Activated naive CD4-positive, alpha-beta T cell treated with Interleukin-2 at 50 U/mL for 16 hours (primary cell): ENCODE measurements around the gene RPL34.

Source experiments
- DNase-seq: peaks from one replicate; pipeline ENCODE4 v3.0.0-alpha.2; 2020

Gene RPL34

DNA sequence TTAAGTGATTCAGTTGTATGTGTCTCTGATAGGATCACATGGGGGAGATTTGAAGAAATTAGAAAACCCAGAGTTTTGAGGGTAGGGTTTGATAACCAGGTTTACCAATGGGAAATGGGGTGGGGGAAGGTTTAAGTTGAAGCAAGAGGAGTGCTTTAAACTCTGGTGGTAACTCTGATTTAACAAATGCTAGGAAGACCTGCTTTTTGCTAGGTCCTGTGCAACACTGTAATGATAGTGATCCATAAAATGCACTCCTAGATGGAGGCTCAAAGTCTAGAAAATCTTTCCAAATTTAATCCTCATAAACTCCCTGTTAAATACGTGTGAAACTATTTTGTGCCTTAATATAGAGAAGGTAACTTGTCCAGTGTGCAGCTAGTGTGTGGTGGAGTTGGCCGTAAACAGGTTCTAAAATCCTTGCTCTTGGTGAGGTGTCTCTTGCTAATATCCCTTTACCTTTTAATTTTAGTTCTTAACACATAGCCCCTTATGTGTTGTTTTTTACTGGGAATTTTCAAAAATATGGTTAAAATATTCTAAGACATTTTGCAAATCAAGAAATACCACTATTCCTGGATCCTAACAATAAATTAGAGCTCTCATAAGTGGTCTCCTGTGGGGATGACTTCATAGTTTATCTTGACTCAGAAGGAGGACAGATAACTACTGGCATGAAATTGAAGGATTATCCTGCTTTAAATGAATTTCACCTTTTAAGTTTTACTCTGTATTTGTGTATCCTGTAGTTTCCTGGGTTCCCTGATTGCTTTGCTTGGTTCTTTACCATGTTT lies 4.1 kb downstream of the RPL34 start:
- DNase-seq = no peak

DNA sequence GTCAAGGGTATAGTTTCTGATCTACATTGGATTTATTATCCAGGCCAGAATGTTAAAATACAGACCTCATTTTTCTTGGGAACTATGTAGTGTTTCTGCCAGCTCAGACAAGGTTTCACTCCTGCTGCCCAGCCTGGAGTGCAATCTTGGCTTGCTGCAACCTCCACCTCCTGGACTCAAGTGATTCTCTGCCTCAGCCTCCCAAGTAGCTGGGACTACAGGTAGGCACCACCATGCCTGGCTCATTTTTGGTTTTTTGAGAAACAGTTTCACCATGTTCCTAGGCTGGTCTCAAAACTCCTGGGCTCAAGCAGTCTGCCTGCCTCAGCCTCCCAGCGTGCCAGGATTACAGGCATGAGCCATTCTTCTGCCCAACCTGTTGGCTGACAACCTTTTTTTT lies 5.7 kb downstream of the RPL34 start:
- DNase-seq = no peak

DNA sequence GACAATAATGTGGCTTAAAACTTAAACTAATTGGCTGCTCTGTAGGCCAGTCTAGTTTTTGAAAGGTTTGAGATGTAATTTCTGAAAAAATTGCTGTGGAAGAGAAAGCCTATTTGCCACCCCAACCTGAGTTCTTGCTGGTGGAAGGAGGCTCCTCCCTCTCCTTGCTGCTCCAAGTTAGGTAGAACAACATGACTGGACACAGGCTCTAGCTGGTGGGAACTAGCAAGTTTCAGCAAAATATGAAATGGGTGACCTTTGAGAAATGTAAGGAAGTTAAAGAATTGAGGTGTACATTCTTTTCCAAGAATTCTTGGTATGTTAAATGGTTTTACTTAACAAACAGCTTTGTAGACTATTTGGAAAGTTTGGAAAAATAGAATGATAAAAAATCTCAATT lies 8.0 kb downstream of the RPL34 start:
- no peak for DNase-seq

DNA sequence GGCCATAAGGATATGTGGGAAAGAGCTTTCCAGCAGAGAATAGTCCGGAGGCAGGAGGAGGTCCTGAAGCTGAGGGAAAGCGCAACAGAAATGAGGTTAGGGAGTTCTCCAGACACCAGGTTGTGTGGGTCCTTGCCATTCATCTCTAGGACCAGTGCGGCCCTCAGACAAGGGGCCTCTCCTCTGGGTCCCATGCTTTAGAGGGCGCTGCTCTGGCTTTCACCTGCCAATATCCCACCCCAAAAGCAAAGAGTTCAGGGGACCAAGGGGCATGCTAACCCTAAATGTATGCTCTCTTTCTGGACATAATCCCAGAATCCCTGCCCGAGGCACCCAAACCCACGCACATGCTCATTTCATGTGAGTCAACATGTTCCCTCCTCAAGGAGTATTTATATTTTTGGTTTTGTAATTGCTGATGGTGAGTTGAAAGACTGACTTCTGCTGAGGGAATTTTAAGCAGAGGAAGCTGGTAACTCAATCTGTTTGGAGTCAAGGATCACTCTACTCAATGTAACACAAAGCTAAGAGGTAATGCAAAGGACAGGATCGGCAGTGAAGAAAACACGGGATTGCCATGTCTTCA lies 14.8 kb downstream of the RPL34 start:
- DNase-seq = no peak

DNA sequence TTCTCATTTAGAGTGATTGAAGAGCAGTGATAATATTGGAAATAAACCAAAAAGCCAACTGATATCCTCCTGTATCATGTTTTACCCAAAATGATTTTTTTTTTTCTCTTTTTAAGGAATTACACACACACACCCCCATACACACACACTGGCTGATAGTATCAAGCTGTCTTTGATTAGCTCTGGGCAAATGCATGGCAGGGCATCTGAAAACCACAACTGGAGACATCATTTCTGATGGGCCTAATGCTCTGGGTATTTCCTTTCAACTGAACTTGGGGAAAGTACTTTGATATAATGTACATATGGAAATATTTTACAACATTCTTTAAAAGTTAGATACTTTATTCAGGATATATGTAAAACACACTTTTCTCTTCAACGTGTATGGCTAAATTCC lies 15.9 kb downstream of the RPL34 start:
- DNase-seq = no peak

DNA sequence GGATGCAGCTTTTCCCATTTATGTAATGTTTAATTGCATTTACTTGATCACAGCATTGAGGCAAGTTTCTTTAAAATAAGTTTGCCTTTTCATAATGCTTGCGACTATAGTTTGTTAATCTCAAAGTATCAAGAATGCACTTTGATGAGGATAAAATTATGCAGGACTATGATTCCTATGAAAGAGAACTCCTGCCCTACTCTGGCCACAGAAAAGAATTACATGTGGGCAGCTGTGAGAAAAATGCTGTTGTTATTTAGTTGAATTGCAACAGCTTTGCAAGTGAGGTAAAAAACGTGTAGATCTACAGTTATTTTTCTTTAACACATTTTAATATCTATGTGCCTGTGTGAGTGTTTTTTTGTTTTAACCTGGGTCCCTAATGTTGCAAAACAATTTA lies 17.5 kb downstream of the RPL34 start:
- DNase-seq = no peak

DNA sequence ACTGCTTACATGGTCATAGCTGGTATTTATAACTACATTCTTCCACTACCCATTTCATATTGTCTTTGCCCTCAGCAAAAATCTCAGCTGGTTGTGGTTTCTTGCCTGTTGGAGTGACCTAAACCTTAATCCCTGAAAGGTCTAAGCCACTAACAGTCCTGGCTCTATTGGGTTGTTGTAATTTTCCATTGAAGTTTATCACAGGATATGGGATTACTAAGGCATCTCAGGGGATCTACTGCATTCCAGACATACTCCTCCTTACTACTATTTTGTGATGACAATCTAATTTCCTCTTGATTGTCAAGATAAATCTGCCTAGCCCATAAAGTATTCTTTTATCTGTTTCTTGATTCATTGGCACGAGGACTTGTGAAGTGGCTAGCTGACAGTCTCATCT lies 23.9 kb downstream of the RPL34 start:
- no peak for DNase-seq

DNA sequence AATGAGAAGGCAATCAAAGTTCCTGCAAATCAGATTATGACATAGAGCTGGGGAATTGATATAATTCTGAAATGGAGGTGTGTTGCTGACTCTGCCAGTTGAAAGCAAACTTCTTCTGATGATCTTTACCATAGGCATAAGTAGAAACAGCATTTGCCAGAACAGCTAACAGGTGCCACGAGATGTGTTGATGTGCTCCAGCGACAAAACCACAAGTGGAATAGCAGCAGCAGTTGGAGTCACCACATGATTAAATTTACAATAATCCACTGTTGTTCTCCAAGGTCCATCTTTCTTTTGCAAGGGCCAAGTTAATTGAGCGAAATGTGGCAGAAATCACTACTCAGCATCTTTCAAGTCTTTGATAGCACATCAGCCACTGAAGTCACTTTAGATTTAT lies 26.3 kb downstream of the RPL34 start:
- DNase-seq = no peak

DNA sequence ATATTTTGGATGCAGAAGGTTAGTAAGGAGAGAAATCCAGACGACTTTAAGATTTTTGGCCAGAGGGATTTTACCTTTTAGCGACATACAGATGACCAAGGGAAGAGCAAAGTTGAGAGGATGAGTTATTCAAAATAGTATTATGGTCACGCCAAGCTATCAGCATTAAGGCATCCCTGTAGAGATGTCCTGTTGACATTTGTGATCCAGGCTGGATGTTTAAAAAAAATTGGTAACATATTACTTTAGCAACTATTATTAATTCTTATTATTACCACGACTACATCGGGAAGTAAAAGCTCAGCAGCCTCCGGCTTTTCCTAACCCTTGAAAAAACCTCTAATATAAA lies 29.5 kb downstream of the RPL34 start:
- no peak for DNase-seq

DNA sequence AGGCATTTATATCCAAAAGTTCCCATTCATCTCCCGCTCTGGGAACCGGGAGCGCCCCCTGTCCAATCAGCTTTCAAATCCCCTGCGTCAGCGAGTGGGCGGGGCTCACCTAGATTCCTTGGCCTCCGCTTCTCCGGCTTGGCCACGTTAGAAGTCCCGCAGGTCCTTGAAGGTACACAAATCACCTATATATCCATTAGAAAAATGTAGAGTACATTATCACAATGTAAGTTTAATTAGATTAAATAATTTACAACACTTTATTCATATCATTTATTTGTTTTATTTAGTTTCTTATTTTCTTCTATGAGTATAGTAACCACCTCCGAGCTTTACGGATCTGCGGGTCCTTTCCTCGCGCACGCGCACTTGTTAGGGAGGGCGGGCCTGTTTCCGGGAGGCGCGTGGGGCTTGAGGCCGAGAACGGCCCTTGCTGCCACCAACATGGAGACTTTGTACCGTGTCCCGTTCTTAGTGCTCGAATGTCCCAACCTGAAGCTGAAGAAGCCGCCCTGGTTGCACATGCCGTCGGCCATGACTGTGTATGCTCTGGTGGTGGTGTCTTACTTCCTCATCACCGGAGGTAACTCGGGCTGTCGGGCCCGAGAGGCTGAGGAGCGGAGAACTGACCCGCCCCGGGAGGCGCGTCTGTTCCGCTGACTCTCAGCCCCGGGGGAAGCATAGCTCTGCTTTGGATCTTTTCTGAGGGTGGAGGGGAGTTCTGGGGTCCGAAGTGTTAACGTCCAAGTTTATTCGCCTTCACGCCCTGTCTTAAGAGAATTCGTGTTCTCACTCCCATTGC lies 30.0 kb downstream of the RPL34 start, which contains the start of gene OSTC:
TSS of gene OSTC (plus strand) at position 388 of the 802 bp plus-strand sequence. CDS start at position 445, 57 bp downstream.
- DNase-seq = peak; percentile 94

DNA sequence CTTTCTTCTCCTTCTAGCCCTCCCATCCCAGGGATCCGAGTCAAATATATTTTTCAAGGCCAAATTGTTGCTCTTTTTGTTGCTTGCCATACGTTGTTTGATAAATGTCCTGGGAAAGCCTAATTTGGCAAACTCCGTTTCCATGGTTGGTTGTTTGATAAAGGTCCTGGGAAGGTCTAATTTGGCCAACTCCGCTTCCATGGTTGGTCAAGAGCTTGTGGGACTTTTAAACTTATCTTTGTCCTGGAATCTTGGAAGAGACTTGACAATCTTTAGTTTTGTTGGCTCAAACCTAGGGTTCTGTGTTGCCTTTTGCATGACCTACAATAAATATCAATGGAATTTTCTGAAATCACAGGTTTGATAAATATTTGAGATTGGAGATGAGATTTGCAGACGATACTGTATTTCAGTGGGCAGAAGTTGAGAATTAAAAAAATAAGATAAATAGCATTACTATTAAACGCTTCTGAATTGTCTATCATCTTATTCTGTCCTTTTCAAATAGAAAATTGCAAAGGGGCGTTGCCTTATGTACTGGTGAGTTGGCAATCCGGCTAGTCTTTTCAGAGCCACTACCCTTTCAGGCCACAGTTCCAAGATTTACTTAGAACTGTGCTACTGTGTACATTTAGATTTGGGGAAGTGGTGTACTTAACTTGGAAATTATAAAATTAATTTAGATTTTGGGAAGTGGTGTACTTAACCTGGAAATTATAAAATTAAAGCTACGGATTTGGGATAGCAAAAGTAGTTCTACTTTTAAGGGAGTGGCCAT lies 30.8 kb downstream of the RPL34 start:
- no peak for DNase-seq

DNA sequence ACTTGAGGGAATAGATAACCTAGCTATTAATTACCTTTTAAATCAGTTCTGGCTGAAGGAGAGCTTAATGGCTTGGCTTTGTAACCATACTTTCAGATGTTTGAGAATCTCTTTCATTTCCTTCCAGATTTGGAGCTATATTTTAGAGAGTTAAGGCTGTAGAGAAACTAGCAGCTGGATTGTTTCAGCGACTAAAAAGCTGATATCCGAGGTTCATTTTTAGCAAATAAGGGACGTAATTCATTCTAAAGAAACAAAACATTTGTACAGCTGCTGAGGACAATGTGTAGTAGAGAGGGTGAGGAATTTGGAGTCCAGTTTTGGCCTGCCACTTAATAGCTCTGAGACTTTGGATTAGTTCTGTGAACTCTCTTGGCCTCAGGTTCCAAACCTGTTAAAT lies 42.3 kb downstream of the RPL34 start:
- no peak for DNase-seq

DNA sequence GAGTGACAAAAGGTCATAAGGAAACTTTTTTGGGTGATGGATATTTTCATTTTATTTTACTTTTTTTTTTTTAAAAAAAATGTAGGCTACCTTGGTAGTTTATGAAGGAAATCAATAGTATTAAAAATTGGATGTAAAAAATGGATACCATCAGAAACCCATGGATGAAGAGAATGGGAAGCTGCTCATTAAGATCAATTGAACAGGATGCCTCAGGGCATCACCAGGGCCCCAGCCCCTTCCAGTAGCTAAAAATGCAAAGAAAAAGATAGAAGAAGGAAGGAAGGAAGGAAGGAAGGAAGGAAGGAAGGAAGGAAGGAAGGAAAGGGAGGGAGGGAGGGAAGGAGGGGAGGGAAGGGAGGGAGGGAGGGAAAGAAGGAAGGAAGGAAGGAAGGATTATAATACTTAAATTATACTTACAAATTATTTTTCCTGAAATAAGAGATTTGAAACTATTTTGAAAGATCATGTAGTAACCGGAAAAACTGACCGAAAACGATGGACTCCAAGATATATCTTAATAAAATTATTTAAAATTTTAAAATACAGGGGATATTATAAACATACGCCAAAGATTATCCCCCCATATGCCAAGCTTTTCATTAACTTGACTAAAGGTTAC lies 54.1 kb downstream of the RPL34 start:
- no peak for DNase-seq
